Measurements from ENCODE around the gene HOXC6. TPM values are rescaled to one million over a fixed set of nuclear protein-coding genes. Genes with fewer than 3 reads are reported as not detected.

Gene HOXC6
- total and polyA plus RNA-seq, 2 donors (not counting 3 experiments of a cell fraction or from before 2014, with no cell fraction given), result 0.58 to 0.72 TPM

DNA sequence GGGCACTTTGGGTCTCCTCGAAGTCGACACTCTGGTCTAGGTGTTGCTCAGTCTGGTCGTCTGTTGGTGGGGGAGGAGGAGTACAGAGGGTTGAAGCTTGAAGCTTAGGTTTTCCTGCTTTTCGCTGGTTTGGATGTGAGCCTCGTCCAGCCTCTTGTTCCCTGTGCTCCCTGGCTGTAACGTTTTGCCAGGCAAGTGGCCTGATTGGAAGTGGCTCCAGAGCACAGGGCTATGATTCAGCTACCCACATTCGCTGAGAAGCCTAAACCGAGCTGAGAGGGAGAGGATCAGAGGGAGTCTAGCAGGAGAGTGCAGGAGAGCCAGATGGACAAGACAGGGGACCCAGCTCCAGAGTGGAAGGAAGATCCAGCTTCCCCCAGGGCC, 37.2 kb upstream of the HOXC6 start:
- Histone ChIP-seq H3K9ac (replicated peaks; ENCODE audit: extremely low read depth, insufficient read depth, low read length) (no peak overlapping the region), H3K9me3 (replicated peaks; ENCODE audit: control insufficient read depth, insufficient read depth, low read length) (no peaks in the 10 kb centered on the region), H3K4me2 (ENCODE audit: insufficient read depth, low read length) (no peak overlapping the region), H3K27me3 (ENCODE audit: control insufficient read depth in 2 of 2, insufficient read depth in 2 of 2, low read length in 2 of 2) (peaks cover 94 to 98% of the 10 kb centered on the region in 2 experiments), H3K36me3 (ENCODE audit: control insufficient read depth in 2 of 2, extremely low read depth in 1 of 2, insufficient read depth in 2 of 2, low read length in 2 of 2) (no peaks in the 10 kb centered on the region), H3K9me1 (replicated peaks; ENCODE audit: control insufficient read depth, extremely low read depth, insufficient read depth, low read length) (no peaks in the 10 kb centered on the region), H2AFZ (ENCODE audit: low read depth, low read length) (no peak overlapping the region), H3K79me2 (ENCODE audit: control insufficient read depth, insufficient read depth, low read length) (no peaks in the 10 kb centered on the region), H4K20me1 (replicated peaks; ENCODE audit: control insufficient read depth, extremely low read depth, insufficient read depth, low read length) (no peaks in the 10 kb centered on the region), H3K4me1 (ENCODE audit: control insufficient read depth, extremely low read depth, insufficient read depth, low read length) (no peaks in the 10 kb centered on the region), H3K4me3 (replicated peaks in 1 of 3; ENCODE audit: insufficient read depth in 1 of 3, low read depth in 1 of 3, low read length in 3 of 3) (no peak overlapping the region), H3K27ac (ENCODE audit: insufficient read depth, low read depth, low read length) (no peak overlapping the region)
- CTCF ChIA-PET, result interaction anchor here (0.8 to 4.3 kb wide), 13 partner anchors 9 to 234 kb away, joined by 3 to 24 read pairs (median 5); partner anchors contain the start of genes HOXC8 and HOXC9
- FAIRE-seq (no peak), DNase-seq (ENCODE audit: low read depth, low spot score) (no peak)
- no TSS peak for BruUV-seq (replicated peaks)
- dilution Hi-C loops (cut with MboI; ENCODE audit: extremely low pct_ligation_motif_present, low sequenced_read_pairs) (no loop called here), intact Hi-C loops (cut with micrococcal nuclease) (no loop called here)
- TF ChIP-seq POLR2AphosphoS5 (IDR thresholded peaks at IDR 0.05; ENCODE audit: insufficient read depth, low read depth, low read length), result no peak
- no peak for TF ChIP-seq EZH2 (IDR thresholded peaks at IDR 0.05; ENCODE audit: borderline replicate concordance, low read depth, low read length, severe bottlenecking)
- TF ChIP-seq JUN (IDR thresholded peaks at IDR 0.05; ENCODE audit: borderline replicate concordance, insufficient read depth, insufficient read length, low read depth), result no peak
- TF ChIP-seq CTCF (IDR thresholded peaks at IDR 0.05; ENCODE audit: extremely low read depth in 1 of 2, insufficient read depth in 1 of 2, low read depth in 1 of 2, low read length in 2 of 2), result no peak
- TF ChIP-seq MYC (IDR thresholded peaks at IDR 0.05; ENCODE audit: low read depth, low read length), result no peak
- TF ChIP-seq, protein P1, sequence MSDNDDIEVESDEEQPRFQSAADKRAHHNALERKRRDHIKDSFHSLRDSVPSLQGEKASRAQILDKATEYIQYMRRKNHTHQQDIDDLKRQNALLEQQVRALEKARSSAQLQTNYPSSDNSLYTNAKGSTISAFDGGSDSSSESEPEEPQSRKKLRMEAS (IDR thresholded peaks at IDR 0.05; ENCODE audit: insufficient read depth, insufficient read length), result no peak
- no peak for TF ChIP-seq POLR2A (IDR thresholded peaks at IDR 0.05; ENCODE audit: low read depth, low read length)
- TF ChIP-seq GATA2 (IDR thresholded peaks at IDR 0.05; ENCODE audit: insufficient read depth, insufficient read length, low read depth, low read length), result no peak
- TF ChIP-seq FOS (IDR thresholded peaks at IDR 0.05; ENCODE audit: borderline replicate concordance, insufficient read depth, low read length), result no peak
- POLR2A ChIA-PET, result no interaction called here
